HG02678 (cell line): ENCODE data around the gene PRKCZ.

Source experiments
- ATAC-seq: cut with Tn5 transposase; IDR thresholded peaks from one replicate; pipeline ENCODE4 v1.9.1; 2021; ENCODE audit warnings: mild to moderate bottlenecking, moderate library complexity; ENCODE audit not compliant: unreplicated experiment

The PRKCZ gene

GRCh38 chr1:2201062-2201461 lies 150.9 kb downstream of the PRKCZ start:
- ATAC-seq = no peak

GRCh38 chr1:2202008-2202575 lies 151.9 kb downstream of the PRKCZ start:
- ATAC-seq = no peak

GRCh38 chr1:2202843-2203601 lies 152.8 kb downstream of the PRKCZ start:
- no peak for ATAC-seq

GRCh38 chr1:2203671-2204414 lies 153.6 kb downstream of the PRKCZ start:
- ATAC-seq = no peak

- ATAC-seq = peak; percentile 36
Observed at GRCh38 chr1:2204415-2205190, 154.4 kb downstream of the PRKCZ start.

GRCh38 chr1:2205191-2205952 lies 155.2 kb downstream of the PRKCZ start:
- ATAC-seq = peak; percentile 66

- ATAC-seq = no peak
Observed at GRCh38 chr1:2206813-2207487, 156.7 kb downstream of the PRKCZ start.

- no peak for ATAC-seq
Observed at GRCh38 chr1:2208309-2209239, 158.4 kb downstream of the PRKCZ start.

GRCh38 chr1:2209400-2210083 lies 159.3 kb downstream of the PRKCZ start:
- no peak for ATAC-seq

GRCh38 chr1:2210084-2210653 lies 160.0 kb downstream of the PRKCZ start:
- no peak for ATAC-seq

GRCh38 chr1:2210786-2211185 lies 160.6 kb downstream of the PRKCZ start:
- ATAC-seq = no peak

GRCh38 chr1:2212274-2212531 lies 162.0 kb downstream of the PRKCZ start:
- ATAC-seq = no peak

- no peak for ATAC-seq
Observed at GRCh38 chr1:2212532-2213491, 162.6 kb downstream of the PRKCZ start.

- ATAC-seq = no peak
Observed at GRCh38 chr1:2213576-2214505, 163.6 kb downstream of the PRKCZ start.

- ATAC-seq = no peak
Observed at GRCh38 chr1:2214541-2215241, 164.5 kb downstream of the PRKCZ start.
